ENCODE results near the gene TMOD2. TPM values are rescaled to one million over a fixed set of nuclear protein-coding genes. Genes with fewer than 3 reads are reported as not detected.

The TMOD2 gene
- total RNA-seq, 1 donor, result 9.8 TPM

GRCh38 chr15:51771773-51772172 is 20.4 kb downstream of the TMOD2 start:
- Histone ChIP-seq H2AFZ (ENCODE audit: low read length) (no peak overlapping the region), H3K4me1 (ENCODE audit: insufficient read depth, low read length) (no peaks in the 10 kb centered on the region), H3K36me3 (ENCODE audit: insufficient read depth, low read length) (no peaks in the 10 kb centered on the region), H3K4me3 (ENCODE audit: insufficient read depth, low read length) (no peak overlapping the region), H3K79me2 (ENCODE audit: insufficient read depth, low read length) (no peaks in the 10 kb centered on the region), H3K27ac (ENCODE audit: low read depth, low read length) (no peak overlapping the region), H3K9me3 (ENCODE audit: low read depth, low read length) (no peaks in the 10 kb centered on the region), H3K27me3 (ENCODE audit: insufficient read depth, low read length) (no peaks in the 10 kb centered on the region), H3K4me2 (ENCODE audit: insufficient read depth, low read length) (no peak overlapping the region), H4K20me1 (ENCODE audit: insufficient read depth, low read length) (no peaks in the 10 kb centered on the region)
- no peak for TF ChIP-seq CTCF (IDR thresholded peaks at IDR 0.05; ENCODE audit: extremely low read depth, low read depth, low read length)
- no peak for DNase-seq (ENCODE audit: insufficient read length, low spot score, missing footprints)

GRCh38 chr15:51774916-51775315 is 23.5 kb downstream of the TMOD2 start:
- H3K36me3 ChIP-seq (ENCODE audit: insufficient read depth, low read length), result no peaks in the 10 kb centered on the region
- no peaks in the 10 kb centered on the region for H4K20me1 ChIP-seq (ENCODE audit: insufficient read depth, low read length)
- no peak for TF ChIP-seq CTCF (IDR thresholded peaks at IDR 0.05; ENCODE audit: extremely low read depth, low read depth, low read length)
- no peaks in the 10 kb centered on the region for H3K9me3 ChIP-seq (ENCODE audit: low read depth, low read length)
- no peaks in the 10 kb centered on the region for H3K27me3 ChIP-seq (ENCODE audit: insufficient read depth, low read length)
- H3K27ac ChIP-seq (ENCODE audit: low read depth, low read length), result no peak overlapping the region
- H3K4me2 ChIP-seq (ENCODE audit: insufficient read depth, low read length), result no peak overlapping the region
- H3K4me3 ChIP-seq (ENCODE audit: insufficient read depth, low read length), result no peak overlapping the region
- no peaks in the 10 kb centered on the region for H3K79me2 ChIP-seq (ENCODE audit: insufficient read depth, low read length)
- no peak for DNase-seq (ENCODE audit: insufficient read length, low spot score, missing footprints)
- no peaks in the 10 kb centered on the region for H3K4me1 ChIP-seq (ENCODE audit: insufficient read depth, low read length)
- H2AFZ ChIP-seq (ENCODE audit: low read length), result no peak overlapping the region

GRCh38 chr15:51775967-51776816 is 24.8 kb downstream of the TMOD2 start:
- H2AFZ ChIP-seq (ENCODE audit: low read length), result no peak overlapping the region
- H3K4me3 ChIP-seq (ENCODE audit: insufficient read depth, low read length), result no peak overlapping the region
- H4K20me1 ChIP-seq (ENCODE audit: insufficient read depth, low read length), result no peaks in the 10 kb centered on the region
- H3K9me3 ChIP-seq (ENCODE audit: low read depth, low read length), result no peaks in the 10 kb centered on the region
- H3K27me3 ChIP-seq (ENCODE audit: insufficient read depth, low read length), result no peaks in the 10 kb centered on the region
- no peaks in the 10 kb centered on the region for H3K79me2 ChIP-seq (ENCODE audit: insufficient read depth, low read length)
- TF ChIP-seq CTCF (IDR thresholded peaks at IDR 0.05; ENCODE audit: extremely low read depth, low read depth, low read length), result peak; percentile 81
- DNase-seq (ENCODE audit: insufficient read length, low spot score, missing footprints), result peak; percentile 43
- no peaks in the 10 kb centered on the region for H3K36me3 ChIP-seq (ENCODE audit: insufficient read depth, low read length)
- H3K4me1 ChIP-seq (ENCODE audit: insufficient read depth, low read length), result no peaks in the 10 kb centered on the region
- H3K4me2 ChIP-seq (ENCODE audit: insufficient read depth, low read length), result no peak overlapping the region
- no peak overlapping the region for H3K27ac ChIP-seq (ENCODE audit: low read depth, low read length)

DNA sequence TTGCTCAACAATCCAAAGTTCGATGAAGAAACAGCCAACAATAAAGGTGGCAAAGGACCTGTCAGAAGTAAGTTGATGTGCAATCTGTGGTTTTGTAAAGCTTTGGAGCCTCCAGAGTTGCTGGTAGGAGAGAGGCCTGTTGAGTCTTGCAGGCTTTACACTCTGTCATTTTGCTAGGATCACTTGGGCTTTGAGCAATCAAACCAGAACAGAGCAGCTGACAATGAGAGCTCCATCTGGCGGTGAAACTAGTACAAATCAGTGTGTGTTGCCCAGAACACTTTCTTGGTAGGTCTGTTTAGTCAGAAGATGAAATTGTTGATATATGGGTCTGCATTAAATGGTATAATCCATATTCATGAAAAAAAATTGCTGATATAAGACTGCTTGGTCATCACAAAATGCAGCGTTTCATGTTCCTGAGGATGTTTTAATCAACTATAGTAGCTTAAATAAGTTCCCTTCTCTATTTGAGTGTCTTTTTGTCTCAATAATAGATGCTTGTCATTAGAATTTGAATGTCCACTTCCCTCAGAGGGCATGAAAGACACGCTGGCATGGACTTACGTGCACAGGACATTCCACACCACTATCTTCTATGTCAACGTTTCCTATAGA is 25.7 kb downstream of the TMOD2 start:
- no peak overlapping the region for H3K4me3 ChIP-seq (ENCODE audit: insufficient read depth, low read length)
- no peaks in the 10 kb centered on the region for H3K9me3 ChIP-seq (ENCODE audit: low read depth, low read length)
- H3K79me2 ChIP-seq (ENCODE audit: insufficient read depth, low read length), result no peaks in the 10 kb centered on the region
- peak overlapping the region; percentile 42 for H2AFZ ChIP-seq (ENCODE audit: low read length)
- no peaks in the 10 kb centered on the region for H3K36me3 ChIP-seq (ENCODE audit: insufficient read depth, low read length)
- no peaks in the 10 kb centered on the region for H3K4me1 ChIP-seq (ENCODE audit: insufficient read depth, low read length)
- H3K4me2 ChIP-seq (ENCODE audit: insufficient read depth, low read length), result no peak overlapping the region
- TF ChIP-seq CTCF (IDR thresholded peaks at IDR 0.05; ENCODE audit: extremely low read depth, low read depth, low read length), result peak; percentile 82
- DNase-seq (ENCODE audit: insufficient read length, low spot score, missing footprints), result peak; percentile 92
- H4K20me1 ChIP-seq (ENCODE audit: insufficient read depth, low read length), result no peaks in the 10 kb centered on the region
- H3K27ac ChIP-seq (ENCODE audit: low read depth, low read length), result no peak overlapping the region
- no peaks in the 10 kb centered on the region for H3K27me3 ChIP-seq (ENCODE audit: insufficient read depth, low read length)

Measured in osteoblast (primary cell).